Fibroblast of peridontal ligament (primary cell): ENCODE results near the gene PIAS4.
"Not testable (repeated sequence)": the region's sequence is repeated elsewhere in the genome, so short reads cannot be mapped to it uniquely, and the experiment has no call there.

Experiments
- DNase-seq: peaks from one replicate; pipeline ENCODE4 v3.0.0-alpha.2; 2010; ENCODE audit errors: extremely low read depth

Gene PIAS4, protein sequence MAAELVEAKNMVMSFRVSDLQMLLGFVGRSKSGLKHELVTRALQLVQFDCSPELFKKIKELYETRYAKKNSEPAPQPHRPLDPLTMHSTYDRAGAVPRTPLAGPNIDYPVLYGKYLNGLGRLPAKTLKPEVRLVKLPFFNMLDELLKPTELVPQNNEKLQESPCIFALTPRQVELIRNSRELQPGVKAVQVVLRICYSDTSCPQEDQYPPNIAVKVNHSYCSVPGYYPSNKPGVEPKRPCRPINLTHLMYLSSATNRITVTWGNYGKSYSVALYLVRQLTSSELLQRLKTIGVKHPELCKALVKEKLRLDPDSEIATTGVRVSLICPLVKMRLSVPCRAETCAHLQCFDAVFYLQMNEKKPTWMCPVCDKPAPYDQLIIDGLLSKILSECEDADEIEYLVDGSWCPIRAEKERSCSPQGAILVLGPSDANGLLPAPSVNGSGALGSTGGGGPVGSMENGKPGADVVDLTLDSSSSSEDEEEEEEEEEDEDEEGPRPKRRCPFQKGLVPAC

DNA sequence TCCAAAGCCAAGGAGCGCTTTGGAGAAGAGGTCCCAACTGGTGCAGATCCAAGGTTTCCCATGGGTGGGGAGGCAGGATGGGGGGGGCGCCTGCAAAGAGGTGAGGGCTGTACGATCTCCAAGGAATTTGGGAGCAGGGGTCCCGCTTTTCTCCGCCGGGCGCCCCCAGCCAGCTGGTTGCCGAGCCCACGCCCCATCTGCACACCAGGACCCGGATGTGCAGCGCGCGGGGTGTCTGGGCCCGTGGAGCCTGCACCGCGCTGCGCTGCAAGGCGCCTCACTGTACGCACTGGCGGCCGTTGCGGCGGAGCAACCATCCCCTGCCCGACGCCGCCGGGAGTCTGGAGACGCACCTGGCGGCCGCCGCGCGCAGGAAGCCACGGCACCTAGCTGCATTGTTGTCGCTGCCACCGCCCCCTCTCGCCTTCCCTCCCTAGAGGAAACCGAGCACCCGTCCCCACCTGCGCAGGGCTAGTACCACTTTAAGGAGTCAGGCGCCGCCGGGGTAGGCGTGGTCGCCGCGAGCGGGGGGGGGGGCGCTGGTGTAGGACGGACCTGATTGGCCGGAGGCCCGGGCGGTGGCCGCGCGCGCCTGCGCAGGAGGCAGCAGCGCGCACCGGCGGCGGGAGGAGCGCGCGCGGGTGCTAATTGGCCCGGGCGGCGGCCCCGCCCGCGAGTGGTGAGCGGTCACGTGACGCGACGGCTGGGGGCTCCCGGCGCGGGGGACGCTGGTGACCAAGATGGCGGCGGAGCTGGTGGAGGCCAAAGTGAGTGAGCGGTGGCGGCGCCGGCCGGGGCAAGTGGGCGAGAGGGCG lies at the start of gene PIAS4:
Gene PIAS4, plus strand, starts transcription at position 716 of the 815 bp plus-strand sequence. Its CDS starts 25 bp downstream, at position 741.
- DNase-seq: peak; percentile 82

DNA sequence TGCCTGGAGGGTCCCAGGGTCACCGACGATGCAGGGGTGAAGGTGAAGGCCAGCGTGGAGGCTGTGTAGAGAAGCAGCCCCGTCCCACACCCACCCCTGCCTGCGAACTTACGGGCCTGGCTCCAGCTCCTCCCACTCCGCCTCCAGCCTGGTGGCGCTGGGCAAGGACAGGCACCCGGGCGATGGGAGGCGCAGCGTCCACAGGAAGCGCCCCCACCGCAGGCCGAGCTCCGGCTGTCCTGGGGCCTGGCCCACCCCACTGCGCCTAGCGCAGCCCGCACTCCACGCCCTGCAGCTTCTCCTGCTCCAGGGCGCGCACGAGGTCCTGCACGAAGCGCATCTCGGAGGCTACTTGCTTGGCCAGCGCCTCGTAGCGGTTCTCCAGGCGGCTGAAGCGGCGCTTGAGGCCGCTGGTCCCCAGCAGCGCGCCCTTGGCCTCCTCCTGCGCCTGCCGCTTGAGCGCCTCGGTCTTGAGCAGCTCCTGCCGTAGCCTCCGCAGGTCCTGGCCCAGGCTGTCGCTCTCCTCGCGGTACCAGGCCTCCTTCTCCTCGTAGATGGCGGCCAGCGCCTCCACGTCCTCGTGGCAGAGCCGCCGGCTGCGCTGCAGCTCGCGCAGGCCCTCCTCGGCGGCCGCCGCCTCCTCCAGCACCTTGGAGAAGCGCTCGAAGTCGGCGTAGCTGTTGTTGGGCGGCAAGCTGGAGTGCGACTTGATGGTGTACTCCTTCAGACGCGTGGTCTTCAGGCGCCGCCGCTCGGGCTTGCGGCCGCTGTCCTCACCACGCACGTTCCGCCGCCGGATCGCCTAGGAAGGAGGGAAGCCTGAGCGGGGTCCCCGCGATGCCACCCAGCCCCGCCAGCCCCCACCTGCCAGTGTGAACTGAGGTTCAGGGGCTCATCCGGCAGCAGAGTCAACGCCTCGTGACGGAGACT lies 48.4 kb upstream of the PIAS4 start:
- DNase-seq: no peak

DNA sequence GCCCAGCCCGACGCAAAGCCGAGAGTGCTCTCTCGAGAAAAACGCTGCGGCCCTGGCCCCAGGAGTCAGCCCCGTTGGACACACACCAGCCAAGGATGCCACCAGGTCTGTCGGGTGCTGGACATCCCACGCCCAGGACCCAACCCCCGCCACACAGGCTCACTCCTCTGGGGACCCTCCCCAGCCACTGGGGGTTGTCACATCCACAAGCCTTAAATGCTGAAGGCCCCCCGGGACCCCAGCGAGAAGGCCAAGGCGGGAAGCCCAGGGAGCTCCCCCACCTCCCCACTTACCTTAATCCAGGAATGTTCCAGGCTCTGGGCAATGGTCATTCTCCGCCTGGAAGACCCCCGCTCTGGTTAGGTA lies 47.8 kb upstream of the PIAS4 start:
- no peak for DNase-seq

DNA sequence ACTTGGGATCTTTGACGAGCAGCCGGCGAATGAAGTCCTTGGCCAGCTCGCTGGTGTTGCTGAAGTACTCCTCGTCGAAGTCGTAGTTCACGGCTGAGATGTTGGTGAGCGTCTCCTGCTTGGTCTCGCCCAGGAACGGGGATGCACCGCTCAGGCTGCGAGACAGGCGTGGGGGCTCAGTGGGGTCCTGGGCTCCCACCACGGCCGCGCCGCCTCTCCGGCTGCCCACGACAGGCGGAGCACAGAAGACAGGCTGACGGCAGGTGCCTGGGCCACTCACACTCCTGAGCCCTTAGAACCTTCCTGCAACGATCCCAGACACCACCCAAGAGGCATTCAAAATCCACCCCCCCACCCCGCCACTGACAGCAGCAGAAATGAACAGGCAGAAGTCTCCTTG lies 46.5 kb upstream of the PIAS4 start:
- DNase-seq: no peak

DNA sequence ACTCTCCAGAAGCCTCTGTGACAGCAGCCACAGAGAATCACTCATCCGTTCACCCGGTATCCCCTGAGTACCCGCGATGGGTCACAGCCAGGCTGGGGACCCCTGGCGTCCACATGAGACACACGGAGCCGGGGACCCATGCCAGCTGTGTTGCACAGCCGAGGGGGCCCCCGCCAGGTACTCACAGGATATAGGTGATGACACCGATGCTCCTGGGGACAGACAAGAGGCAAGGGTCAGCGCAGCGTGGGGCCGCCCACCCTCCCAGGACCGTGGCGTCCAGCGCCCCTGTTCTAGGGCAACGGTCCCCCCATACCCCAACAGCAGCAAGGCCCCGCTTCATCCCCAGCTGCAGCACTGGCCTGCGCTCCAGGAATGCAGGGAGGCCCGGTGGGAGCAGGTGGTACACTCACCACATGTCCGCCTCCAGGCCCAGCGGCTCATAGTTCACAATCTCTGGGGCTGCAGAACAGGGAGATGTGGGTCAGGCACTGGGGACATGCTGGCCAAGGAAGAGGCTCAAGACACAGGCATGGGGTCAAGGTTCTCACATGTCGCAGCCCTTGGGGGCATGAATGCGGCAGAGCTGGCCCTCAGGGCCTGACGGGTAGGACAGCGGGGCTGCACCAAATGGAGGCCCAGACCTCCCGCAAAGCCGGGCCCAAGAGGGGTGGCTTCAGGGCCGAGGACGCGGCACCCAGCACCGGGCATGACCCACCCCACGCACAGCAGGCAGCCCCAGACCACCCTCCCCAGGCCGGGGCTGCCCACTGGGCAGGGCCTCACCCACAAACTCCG lies 43.9 kb upstream of the PIAS4 start:
- no peak for DNase-seq

DNA sequence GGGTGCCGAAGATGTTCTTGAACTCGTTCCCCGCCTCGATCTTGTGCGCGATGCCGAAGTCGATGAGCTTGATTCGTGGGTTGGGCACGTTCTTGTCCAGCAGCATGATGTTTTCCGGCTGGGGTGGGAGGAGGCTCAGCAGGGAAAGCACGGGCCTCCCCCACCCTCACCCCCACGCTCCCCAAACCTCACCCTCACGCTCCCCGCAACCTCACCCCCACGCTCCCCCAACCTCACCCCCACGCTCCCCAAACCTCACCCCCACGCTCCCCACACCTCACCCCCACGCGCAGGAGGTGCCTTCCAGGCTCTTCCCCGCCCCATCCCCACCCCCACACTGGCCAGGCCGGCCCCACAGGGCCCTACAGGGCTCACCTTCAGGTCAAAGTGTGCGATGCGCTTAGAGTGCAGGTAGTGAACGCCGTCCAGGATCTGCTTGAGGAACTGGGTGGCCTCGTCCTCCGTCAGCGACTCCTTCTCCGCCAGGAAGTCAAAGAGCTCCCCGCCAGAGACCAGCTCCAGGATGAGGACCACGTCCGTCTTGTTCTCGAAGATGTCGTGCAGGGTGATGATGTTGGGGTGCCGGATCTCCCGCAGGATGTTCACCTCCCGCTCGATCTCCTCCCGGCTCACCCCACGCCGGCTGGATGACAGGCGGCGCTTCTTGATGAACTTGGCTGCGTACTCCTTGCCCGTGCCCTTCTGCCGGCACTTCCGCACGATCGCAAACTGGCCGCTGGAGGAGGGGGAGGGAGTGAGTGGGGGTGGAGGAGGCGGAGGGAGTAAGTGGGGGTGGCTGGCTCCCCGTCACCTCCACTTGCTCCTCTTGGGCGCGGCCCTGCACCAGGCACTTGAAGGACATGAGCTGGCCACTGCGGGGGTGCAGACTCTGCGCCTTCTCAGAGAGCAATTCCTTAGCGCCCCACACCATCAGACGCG lies 43.0 kb upstream of the PIAS4 start:
- DNase-seq: no peak

DNA sequence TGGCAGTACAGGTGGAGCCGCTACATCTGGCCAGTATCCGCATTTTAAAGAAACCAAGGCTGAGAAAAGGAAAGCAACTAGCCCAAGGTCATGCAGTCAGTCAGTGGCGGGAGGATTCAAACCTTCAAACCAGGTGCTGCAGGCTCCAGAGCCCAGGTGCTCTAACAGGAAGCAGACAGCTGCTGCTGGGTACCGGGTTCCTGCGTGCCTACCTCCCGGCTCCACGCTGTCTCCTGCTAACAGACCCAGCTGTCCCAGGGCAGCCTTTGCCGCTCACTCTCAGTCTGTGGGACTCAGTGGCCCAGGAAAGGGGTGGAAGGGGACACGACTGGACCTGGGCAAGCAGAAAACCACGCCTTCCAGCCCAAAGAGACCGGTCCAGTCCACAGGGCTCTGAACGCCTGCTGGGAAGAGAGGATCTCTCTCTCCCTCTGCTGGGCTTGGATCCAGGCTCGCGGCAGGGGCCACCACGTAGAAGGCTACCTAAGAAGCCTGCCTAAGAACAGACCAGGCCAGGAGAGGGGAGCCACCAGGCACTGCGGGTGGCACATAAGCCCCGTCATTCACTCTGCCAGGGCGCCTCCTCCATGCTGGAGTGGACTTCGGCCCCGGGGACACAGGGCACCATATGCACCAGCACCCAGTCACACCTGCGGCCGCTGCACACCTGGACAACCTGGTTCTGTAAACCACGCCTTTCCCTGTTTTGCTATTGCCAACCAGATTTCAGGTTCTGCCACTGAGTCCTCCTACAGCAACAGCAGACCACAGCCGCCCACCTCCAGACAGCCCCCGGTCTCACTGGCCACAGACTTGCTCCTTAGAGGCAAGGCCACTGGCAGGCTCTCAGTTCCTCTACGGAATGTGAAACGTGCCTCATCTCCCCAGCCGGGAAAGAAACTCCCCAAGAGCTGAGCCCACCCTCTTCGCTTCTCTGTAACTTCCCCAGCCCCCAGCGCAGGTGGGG lies 41.2 kb upstream of the PIAS4 start:
- no peak for DNase-seq

DNA sequence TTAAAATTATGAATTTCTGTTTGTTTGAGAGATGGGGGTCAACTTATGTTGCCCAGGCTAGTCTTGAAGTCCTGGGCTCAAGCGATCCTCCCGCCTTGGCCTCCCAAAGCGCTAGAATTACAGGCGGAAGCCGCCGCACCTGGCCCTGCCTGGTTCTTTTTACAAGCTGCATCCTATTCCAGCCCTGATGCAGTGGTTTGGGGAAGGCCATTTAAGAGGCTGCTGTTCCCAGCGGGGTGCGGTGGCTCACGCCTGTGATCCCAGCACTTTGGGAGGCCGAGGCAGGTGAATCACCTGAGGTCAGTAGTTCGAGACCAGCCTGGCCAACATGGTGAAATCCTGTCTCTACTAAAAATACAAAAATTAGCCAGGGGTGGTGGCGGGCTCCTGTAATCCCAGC lies 39.6 kb upstream of the PIAS4 start:
- not testable (repeated sequence) for DNase-seq

DNA sequence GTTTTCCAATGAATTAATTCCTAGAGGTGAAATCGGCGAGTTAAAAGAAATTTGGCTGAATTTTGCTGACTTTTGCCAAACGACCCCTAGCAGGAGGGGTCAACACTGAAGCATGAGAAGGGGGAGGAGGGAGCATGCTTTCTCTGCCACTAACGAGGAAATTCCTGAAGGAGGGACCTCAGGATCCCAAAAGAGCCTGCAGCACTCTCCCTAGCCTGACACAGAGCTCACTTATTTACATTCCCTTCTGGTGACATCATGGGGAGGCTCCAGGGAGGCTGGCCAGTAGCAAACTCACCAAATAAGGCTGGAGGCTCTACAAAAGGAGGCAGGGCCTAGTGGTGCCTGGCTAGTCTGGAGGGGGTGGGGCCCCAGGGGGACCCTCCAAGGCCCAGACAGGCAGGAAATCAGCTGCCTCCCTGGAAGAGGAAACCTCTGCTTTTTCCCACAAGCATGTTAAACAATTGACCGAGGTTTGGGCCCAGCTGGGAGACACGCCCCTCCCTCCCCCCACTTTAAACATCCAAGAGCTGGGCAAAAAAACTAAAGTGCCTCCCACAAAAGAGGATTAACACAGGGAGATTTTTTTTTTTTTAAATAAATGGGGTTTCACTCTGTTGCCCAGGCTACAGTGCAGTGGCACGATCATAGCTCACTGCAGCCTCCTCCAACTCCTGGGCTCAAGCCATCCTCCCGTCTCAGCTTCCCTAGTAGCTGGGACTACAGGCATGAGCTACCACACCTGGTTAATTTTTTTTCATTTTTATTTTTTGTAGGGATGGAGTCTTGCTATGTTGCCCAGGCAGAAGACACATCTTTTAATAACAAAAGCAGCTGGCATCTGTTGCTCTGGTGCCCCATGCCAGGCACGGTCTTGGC lies 38.7 kb upstream of the PIAS4 start:
- peak; percentile 100 for DNase-seq

DNA sequence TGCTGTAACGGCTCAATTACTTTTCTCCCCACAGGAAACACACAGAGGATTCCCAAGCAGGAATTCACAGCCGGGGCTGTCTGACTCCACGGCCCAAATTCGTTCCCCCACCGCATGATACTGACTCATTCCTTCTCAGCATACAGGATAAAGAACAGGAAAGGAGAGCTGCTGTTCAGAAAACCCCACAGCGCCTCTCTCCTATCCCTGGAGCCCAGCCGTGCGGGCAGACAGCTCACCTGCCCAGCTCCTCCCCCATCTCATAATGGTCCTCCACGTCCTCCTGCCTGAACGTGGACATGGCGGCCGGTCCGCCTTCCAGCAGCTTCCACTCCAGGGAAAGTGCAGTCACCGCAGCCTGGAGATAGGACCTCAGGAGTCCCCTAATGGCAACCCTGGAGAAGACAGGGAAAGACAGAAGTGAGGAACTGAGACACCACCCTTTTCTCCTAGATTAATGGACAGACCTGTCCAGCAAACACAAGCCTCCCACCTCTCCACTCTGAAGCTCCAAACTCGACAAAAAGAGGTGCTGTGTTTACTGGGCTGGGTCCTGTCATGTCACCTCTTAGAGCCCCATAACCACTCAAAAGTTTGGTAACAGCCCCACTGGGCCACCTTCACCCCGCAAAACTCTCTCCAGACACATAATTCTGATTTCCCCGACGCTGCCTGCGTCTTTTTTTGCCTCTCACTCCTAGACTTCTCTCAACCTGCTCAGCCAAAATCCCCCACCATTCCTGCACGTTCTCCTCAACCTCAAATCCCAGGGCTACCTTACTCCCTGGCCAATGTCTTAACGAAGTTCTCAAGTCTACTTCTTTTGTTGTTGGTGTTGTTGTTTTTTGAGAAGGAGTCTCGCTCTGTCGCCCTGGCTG lies 37.9 kb upstream of the PIAS4 start:
- peak; percentile 85 for DNase-seq

DNA sequence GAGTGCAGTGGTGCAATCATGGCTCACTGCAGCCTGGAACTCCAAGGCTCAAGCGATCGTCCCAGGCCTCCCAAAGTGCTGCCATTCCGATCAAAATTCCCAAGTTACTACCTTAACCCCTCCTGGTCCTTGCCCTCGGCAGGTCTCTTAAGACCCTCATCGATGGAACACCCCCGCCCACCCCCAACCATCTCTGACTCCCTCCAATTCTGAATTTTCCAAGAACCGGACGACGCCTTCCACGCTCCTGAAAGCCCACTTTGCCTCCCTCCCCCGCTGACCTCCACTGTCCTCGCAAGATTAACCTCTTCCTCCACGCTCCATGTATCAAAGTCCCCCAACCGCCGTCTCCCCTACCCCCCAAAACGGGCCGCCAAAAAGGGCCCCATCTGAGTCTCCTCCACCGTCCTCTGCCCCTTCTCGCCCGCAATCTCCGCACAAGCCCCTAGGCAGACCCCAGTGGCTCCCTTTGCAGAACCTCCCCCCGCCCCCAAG lies 37.2 kb upstream of the PIAS4 start:
- DNase-seq: no peak

DNA sequence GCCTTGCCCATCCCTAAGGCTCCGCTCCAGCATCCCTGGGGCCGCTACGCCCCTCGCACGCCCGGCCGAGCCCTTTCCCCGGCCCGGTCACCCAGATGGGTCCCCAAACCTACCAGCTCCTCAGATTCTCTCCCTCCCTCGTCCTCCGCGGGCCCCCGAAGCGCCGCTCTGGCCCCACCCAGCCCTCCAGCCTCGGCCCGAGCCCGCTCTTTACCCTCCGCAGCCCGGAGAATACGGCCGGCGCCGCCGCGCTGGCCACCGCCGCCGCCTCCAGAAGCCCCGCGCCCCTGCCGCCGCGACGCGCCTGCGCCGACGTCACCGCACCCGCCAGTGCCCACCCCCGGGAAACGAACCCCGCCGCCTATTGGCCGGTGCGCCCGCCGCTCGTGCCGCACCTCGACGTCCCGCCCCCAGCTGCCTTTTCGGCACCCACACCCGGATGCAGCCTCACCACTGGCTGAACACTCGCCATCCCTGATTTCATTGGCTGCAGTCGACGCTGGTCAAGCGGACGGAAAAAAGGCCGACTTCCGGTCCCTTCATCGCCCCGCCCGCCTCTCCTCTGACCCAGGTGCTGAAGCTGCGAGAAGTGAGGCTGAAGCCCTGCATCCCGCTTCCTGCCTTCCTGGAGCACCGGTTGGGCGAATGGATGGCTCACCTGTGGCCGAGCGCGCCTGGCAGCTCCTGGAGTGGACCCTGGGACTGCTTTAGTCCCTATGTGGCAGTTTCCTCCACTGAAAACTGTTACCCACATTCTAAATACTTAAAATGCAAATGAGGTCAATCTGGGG lies 36.5 kb upstream of the PIAS4 start, which contains the start of gene DAPK3:
Gene DAPK3, minus strand, starts transcription at position 292 of the 791 bp plus-strand sequence. CDS start 1,364 bp downstream, outside the sequence.
- DNase-seq: peak; percentile 96

DNA sequence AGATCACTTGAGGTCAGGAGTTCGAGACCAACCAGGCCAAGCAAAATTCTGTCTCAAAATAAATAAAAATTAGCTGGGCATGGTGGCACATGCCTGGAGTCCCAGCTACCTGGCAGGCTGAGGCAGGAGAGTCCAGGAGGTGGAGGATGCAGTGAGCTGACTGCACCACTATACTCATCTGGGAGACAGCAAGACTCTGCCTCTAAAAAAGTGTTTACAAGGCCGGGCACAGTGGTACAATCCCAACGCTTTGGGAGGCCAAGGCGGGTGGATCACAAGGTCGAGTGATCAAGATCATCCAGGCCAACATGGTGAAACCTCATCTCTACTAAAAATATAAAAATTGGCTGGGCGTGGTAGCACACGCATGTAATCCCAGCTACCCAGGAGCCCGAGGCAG lies 32.4 kb upstream of the PIAS4 start:
- DNase-seq: no peak

DNA sequence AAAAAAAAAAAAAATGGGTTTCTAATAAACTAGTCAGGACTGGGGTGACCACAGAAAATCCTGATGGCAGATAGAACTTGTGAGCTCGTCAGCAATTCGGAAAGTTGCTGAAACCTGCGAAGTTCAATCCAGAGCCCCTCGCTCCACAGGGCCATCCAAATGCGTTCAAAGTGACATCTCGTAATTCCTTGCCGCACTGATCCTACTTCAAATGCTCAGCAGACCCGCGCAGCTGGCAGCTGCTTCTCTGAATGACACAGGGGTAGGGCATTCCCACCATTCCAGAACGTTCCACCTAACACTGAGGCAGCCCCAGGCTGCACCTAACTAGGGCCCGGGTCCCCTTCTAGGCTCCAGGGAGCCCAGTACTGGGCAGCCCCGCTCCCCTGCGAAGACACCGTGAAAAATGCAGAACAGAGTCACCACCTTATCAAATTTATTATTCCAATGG lies 31.9 kb upstream of the PIAS4 start:
- DNase-seq: no peak

DNA sequence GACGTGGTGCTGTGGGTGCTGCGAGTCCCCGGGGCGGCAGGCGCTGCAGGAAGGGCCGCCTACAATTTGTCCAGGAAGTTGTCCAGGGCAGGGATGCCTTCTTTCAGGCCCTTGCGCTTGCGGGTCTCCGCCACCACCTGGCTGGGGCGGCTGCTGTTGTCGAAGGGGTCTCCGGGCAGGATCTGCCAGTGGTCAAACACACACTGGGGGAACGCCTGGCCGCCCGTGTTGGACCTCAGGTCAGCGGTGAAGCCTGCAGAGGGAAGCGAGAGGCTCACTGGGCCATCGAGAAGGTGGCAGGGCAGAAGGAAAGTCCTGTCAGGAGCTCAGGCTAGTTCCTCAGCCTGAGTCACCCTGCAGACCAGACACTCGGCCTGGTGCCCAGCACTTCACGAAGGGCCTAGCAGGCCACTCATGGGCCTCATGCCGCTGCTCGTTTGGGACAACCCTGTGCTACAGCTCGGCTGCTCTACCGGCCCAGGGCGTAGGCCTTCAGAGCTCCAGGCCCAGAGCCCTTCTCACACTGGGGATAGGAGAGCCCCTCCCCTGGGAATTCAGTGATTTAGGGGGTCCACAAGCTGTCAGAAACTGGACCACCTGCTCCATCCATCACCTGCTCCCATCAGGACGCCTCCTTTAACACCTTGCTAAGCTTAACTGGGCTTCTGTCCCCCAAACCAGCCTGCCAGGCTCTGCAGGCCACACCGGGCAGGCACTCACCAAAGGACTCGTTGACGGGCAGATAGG lies 30.9 kb upstream of the PIAS4 start:
- DNase-seq: no peak
